Progenitor cell of endocrine pancreas (in vitro differentiated cells): ENCODE data around the gene FOXJ2. TPM values are rescaled to one million over a fixed set of nuclear protein-coding genes. Genes with fewer than 3 reads are reported as not detected.
"Not testable (repeated sequence)": the region's sequence is repeated elsewhere in the genome, so short reads cannot be mapped to it uniquely, and the experiment has no call there.

Source experiments
- DNase-seq: peaks from one replicate; pipeline ENCODE4 v3.0.0; 2021; ENCODE audit warnings: low spot score; ENCODE audit not compliant: unreplicated experiment
- H3K27ac Mint-ChIP-seq: 2 replicates; pipeline ENCODE4 v1.8.0; 2021; ENCODE audit warnings: mild to moderate bottlenecking, moderate library complexity, mixed read lengths
- H3K27me3 Mint-ChIP-seq: 2 replicates; pipeline ENCODE4 v1.8.0; 2021; ENCODE audit warnings: mixed read lengths
- H3K36me3 Mint-ChIP-seq: 2 replicates; pipeline ENCODE4 v1.8.0; 2022; ENCODE audit warnings: mixed read lengths; ENCODE audit not compliant: insufficient read depth
- H3K4me1 Mint-ChIP-seq: 2 replicates; pipeline ENCODE4 v1.8.0; 2021; ENCODE audit warnings: low read depth, mixed read lengths
- H3K4me3 Mint-ChIP-seq: 2 replicates; pipeline ENCODE4 v1.8.0; 2021; ENCODE audit warnings: low read depth, mild to moderate bottlenecking, moderate library complexity, mixed read lengths
- H3K9me3 Mint-ChIP-seq: 2 replicates; pipeline ENCODE4 v1.8.0; 2021; ENCODE audit warnings: low read depth, mixed read lengths
- CTCF ChIP-seq: fragments of 200-600 bp; sonication (generic); IDR thresholded peaks from one replicate; pipeline ENCODE4 v1.5.0; 2021; ENCODE audit warnings: antibody characterized with exemption, mild to moderate bottlenecking; ENCODE audit not compliant: unreplicated experiment
- long read RNA-seq: library from polyadenylated mRNA; unstranded; transcript quantifications from one replicate; pipeline ENCODE4 v2.0.0, GENCODE V29; 2020
- total RNA-seq: library from RNA; stranded (reverse); gene quantifications from 2 replicates; pipeline ENCODE4 v1.2.1, GENCODE V29; 2021

Gene FOXJ2
- total RNA-seq: 20.0 and 20.8 TPM in 2 replicates
- long read RNA-seq, partial matches to known transcripts: 4 of 10 reads
- long read RNA-seq, other reads (novel, unspliced or antisense): 6 of 10 reads

DNA sequence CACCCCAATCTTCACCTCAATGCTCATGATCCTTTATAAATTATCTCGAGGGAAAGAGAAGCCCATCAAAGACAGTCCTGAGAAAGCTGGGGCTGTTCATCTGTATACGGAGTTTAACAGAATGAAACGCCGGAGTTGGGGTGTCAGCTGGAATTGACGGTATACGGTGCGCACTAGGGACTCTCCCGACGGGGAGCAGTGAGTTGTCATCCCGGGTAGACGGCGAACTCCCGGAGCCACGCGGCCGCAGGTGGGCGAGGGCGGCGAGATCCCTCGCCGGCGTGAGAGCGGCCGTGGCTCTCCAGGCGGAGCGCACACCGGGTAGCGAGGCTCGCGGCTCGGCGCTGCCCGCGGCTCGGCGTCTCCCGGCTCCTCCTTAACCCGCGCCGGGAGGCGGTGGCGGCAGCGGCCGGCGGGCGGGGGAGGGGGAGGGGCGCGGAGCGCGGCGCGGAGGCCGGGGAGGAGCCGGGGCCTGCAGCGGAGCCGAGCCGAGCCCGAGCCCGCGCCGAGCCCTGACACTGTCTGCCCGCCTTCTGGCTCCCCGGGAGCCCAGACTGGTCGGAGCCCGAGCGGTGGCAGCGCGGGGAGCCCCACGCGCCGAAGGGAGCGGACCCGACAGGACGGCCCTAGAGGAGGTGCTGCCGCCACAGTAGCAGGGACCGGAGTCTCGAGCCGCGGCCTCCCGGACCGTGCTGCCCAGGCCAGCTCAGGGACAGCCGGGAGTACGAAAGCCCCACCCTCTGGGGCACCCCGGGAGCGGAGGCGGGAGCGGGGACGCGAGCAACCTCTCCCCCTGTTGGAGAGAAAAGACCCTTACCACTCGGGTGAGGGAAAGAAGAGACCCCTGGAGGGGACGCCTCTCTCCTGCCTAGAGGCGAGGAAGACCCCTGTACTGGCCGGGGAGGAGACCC, at the start of gene FOXJ2:
FOXJ2 (plus strand) TSS at position 475 of the 911 bp plus-strand sequence. CDS start 7,117 bp downstream, outside the sequence.
- Mint-ChIP-seq H3K4me1 (peaks cover 24% of the 10 kb centered on the region), H3K36me3 (peaks cover 2% of the 10 kb centered on the region), H3K9me3 (no peaks in the 10 kb centered on the region), H3K27me3 (no peaks in the 10 kb centered on the region), H3K27ac (peak within 1 kb of the TSS; percentile 88), H3K4me3 (peak within 1 kb of the TSS; percentile 82)
- peak; percentile 60 for TF ChIP-seq CTCF
- peak; percentile 78 for DNase-seq

GRCh38 chr12:7983019-7983418, 49.5 kb upstream of the FOXJ2 start:
- not testable (repeated sequence) for DNase-seq, H3K27me3 Mint-ChIP-seq, H3K36me3 Mint-ChIP-seq, H3K9me3 Mint-ChIP-seq, H3K4me3 Mint-ChIP-seq, H3K27ac Mint-ChIP-seq, H3K4me1 Mint-ChIP-seq

DNA sequence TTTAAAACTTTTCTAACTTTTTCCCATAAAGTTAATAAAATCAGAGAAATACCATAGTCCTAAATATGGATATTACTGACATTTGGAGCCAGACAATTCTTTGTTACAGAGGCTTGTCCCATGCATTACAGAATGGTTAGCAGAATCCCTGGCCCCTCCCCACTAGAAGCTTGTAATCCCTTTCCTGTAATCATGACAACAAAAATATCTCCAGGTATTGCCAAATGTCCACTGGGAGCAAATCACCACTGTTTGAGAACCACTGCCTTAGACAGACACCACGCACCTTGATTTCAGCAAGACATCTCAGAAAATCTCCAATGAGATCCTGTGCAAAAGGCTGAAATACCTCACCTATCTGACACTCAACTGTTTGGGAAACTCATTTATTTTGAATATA, 49.1 kb upstream of the FOXJ2 start:
- H3K9me3 Mint-ChIP-seq: not testable (repeated sequence)

DNA sequence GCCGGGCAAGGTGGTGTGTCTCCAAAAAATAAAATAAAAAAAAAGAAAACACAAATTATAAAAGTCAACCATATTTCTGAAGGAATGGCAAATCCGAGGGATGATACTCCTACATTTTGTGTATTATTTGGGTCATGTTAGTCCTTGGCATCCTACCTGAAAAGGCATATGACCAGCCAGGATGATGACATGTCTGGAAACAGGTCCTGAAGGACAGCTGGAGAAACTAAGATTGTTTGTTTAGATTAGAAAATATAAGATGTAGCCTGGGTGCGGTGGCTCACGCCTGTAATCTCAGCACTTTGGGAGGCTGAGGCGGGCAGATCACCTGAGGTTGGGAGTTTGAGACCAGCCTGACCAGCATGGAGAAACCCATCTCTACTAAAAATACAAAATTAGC, 47.6 kb upstream of the FOXJ2 start:
- Mint-ChIP-seq H3K4me1 (peaks cover 8% of the 10 kb centered on the region), H3K4me3 (no peak overlapping the region), H3K27ac (no peak overlapping the region), H3K36me3 (no peaks in the 10 kb centered on the region), H3K9me3 (no peaks in the 10 kb centered on the region), H3K27me3 (no peaks in the 10 kb centered on the region)
- TF ChIP-seq CTCF: no peak
- DNase-seq: no peak

More for the DNA sequence above, 49.1 kb upstream of the FOXJ2 start:
- H3K36me3 Mint-ChIP-seq, DNase-seq, H3K27me3 Mint-ChIP-seq, H3K4me1 Mint-ChIP-seq, H3K27ac Mint-ChIP-seq, H3K4me3 Mint-ChIP-seq: not testable (repeated sequence)

- no peak for DNase-seq
- Mint-ChIP-seq H3K27me3 (no peaks in the 10 kb centered on the region), H3K4me1 (peaks cover 12% of the 10 kb centered on the region), H3K9me3 (no peaks in the 10 kb centered on the region), H3K36me3 (no peaks in the 10 kb centered on the region), H3K4me3 (no peak overlapping the region), H3K27ac (no peak overlapping the region)
- TF ChIP-seq CTCF: no peak
Measured at GRCh38 chr12:7985802-7986418, 46.6 kb upstream of the FOXJ2 start.

DNA sequence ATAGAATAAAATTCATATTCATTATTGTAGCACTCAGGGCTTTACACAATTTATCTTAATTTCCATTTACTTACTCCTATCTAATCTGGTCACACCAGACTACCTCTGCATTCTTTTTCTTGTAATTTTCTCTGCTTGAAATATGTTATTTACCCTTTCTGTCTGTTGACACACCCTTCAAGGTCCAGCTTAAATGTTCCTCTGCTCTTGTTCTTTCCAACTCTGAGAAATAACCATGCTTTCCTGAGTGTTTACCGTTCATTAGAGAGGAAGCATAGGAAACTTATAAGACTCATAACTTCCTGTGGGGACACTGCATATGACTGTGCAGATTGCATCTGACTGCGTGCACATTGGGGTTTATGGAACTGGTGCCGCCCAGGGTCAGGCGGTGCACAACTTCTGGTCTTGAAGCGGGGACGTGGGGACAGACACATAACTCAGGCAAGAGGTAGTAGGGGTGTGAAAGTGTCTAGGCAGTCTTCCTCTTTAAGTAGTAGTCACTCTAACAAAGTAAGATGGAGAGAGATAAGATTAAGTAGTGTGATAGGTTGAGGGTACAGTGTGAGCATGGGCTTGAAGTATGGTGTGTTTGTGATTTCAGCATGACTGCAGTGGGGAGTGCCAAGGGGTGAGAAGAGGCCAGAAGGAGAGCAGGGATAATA, 42.6 kb upstream of the FOXJ2 start:
- Mint-ChIP-seq H3K4me1 (peaks cover 11% of the 10 kb centered on the region), H3K27ac (peak overlapping the region; percentile 0), H3K27me3 (no peaks in the 10 kb centered on the region), H3K4me3 (no peak overlapping the region), H3K36me3 (no peaks in the 10 kb centered on the region), H3K9me3 (no peaks in the 10 kb centered on the region)
- DNase-seq: no peak
- no peak for TF ChIP-seq CTCF
